T-helper 2 cell treated with Interferon-gamma antibody and Interleukin-4, amounts not matched to agents 5 μg/mL and 100 μg/mL, for 36 hours (primary cell): ENCODE measurements around the gene RD3L.

Experiments
- DNase-seq: peaks from one replicate; pipeline ENCODE4 v3.0.0; 2021; ENCODE audit warnings: low spot score
- H3K27ac Mint-ChIP-seq: one replicate; pipeline ENCODE4 v1.8.0; 2021; ENCODE audit warnings: mild to moderate bottlenecking, mixed read lengths
- H3K27me3 Mint-ChIP-seq: one replicate; pipeline ENCODE4 v1.8.0; 2021; ENCODE audit warnings: low read depth, mixed read lengths
- H3K36me3 Mint-ChIP-seq: one replicate; pipeline ENCODE4 v1.8.0; 2021; ENCODE audit warnings: low read depth, mixed read lengths
- H3K4me1 Mint-ChIP-seq: one replicate; pipeline ENCODE4 v1.8.0; 2021; ENCODE audit warnings: low read depth, mixed read lengths
- H3K4me3 Mint-ChIP-seq: one replicate; pipeline ENCODE4 v1.8.0; 2022; ENCODE audit warnings: mild to moderate bottlenecking, moderate library complexity, mixed read lengths
- H3K9me3 Mint-ChIP-seq: one replicate; pipeline ENCODE4 v1.8.0; 2021; ENCODE audit warnings: mixed read lengths

RD3L gene

DNA sequence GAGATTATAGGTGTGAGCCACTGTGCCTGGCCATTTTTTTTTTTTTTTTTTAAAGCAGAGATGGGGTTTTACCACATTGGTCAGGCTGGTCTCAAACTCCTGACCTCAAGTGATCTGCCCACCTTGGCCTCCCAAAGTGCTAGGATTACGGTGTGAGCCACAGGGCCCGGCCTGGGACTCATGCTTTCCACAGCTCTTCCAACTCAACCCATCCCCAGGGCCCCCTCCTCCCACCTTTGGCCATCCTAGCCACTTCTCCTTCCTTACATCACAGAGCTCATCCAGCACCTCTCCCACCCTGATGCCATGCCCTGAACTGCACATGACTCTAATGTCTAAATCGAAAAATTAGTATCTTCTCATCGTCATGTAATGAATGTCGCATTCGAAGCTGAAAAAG, 26.7 kb downstream of the RD3L start:
- peaks cover 5% of the 10 kb centered on the region for H3K4me1 Mint-ChIP-seq
- peaks cover 14% of the 10 kb centered on the region for H3K36me3 Mint-ChIP-seq
- H3K9me3 Mint-ChIP-seq, result no peaks in the 10 kb centered on the region
- no peak overlapping the region for H3K4me3 Mint-ChIP-seq
- no peak overlapping the region for H3K27ac Mint-ChIP-seq
- H3K27me3 Mint-ChIP-seq, result no peaks in the 10 kb centered on the region
- no peak for DNase-seq

DNA sequence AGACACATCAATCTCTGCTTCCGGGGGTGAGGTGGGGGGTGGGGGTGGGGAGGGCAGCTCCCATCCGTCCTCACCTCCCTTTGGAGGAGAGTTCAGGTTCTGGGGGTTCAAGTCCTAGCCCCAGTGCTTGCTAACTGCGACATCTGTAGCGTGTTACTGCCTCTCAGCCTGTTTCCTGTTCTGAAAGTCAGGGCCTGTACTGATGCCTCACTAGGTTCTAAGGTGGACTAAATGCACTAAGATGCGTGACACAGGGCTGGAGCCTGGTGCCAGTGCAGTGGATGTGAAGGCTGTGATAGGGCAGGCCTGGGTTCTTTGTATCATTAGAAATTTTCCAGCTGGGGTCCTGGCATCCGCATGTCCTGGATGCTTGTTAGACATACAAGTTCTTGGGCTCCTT, 31.3 kb downstream of the RD3L start:
- Mint-ChIP-seq H3K4me3 (no peak overlapping the region), H3K36me3 (peaks cover 17% of the 10 kb centered on the region), H3K4me1 (peaks cover 7% of the 10 kb centered on the region), H3K27ac (no peak overlapping the region), H3K9me3 (no peaks in the 10 kb centered on the region), H3K27me3 (no peaks in the 10 kb centered on the region)
- no peak for DNase-seq

DNA sequence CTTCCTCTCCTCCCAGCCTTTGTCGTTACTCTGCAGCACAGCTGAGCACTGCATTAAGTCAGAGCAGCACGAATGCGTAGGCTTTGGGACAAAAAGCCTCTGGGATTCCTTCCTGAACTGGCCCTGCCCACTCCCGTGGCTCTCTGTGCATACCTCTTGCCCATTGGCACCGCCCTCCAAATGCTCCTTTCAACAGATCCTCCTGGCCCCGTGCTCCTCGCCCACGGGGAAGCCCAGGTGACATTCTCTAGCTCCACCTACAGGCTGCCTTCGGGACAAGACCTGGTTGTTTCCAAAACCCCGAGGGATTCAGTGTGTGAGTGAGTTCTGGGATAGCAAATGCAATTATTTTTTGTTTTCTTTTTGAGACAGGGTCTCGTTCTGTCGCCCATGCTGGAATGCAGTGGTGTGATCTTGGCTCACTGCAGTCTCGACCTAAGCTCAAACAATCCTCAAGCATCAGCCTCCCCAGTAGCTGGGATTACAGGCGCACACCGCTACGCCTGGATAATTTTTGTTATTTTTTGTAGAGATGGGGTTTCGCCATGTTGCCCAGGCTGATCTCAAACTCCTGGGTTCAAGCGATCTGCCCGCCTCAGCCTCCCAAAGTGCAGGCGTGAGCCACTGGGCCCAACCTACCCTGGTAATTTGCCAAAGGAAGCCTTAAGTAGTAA, 31.9 kb downstream of the RD3L start:
- Mint-ChIP-seq H3K4me1 (peaks cover 6% of the 10 kb centered on the region), H3K27ac (peak overlapping the region; percentile 53)

GRCh38 chr14:103909531-103910261, 32.6 kb downstream of the RD3L start:
- no peak for DNase-seq
- Mint-ChIP-seq H3K27me3 (no peaks in the 10 kb centered on the region), H3K4me1 (peaks cover 6% of the 10 kb centered on the region), H3K36me3 (peaks cover 11% of the 10 kb centered on the region), H3K4me3 (no peak overlapping the region), H3K9me3 (no peaks in the 10 kb centered on the region), H3K27ac (no peak overlapping the region)

More for the DNA sequence above, 31.9 kb downstream of the RD3L start:
- DNase-seq, result peak; percentile 61
- H3K4me3 Mint-ChIP-seq, result peak overlapping the region; percentile 67
- no peaks in the 10 kb centered on the region for H3K9me3 Mint-ChIP-seq
- no peaks in the 10 kb centered on the region for H3K27me3 Mint-ChIP-seq
- H3K36me3 Mint-ChIP-seq, result peaks cover 14% of the 10 kb centered on the region

DNA sequence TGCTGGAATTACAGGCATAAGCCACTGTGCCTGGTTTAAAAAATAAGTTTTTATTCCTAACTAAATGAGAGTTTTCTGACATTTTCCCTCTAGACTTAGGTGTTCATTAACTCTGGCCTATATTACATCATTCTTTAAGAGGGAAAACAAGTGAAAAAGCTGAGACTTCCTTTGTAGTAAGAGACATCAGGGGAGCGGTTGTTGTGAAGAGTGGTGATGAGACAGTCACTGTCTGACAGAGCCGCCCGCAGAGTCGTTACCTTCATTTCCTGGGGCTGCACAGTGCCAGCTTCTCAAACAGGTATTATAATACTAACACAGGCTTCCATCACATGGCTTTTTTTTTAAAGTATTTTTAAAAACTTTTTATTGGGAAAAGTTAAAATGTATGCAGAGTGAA, 33.7 kb downstream of the RD3L start:
- DNase-seq, result no peak
- Mint-ChIP-seq H3K4me1 (peaks cover 6% of the 10 kb centered on the region), H3K4me3 (no peak overlapping the region), H3K36me3 (peaks cover 6% of the 10 kb centered on the region), H3K9me3 (no peaks in the 10 kb centered on the region), H3K27ac (peak overlapping the region; percentile 17), H3K27me3 (no peaks in the 10 kb centered on the region)

DNA sequence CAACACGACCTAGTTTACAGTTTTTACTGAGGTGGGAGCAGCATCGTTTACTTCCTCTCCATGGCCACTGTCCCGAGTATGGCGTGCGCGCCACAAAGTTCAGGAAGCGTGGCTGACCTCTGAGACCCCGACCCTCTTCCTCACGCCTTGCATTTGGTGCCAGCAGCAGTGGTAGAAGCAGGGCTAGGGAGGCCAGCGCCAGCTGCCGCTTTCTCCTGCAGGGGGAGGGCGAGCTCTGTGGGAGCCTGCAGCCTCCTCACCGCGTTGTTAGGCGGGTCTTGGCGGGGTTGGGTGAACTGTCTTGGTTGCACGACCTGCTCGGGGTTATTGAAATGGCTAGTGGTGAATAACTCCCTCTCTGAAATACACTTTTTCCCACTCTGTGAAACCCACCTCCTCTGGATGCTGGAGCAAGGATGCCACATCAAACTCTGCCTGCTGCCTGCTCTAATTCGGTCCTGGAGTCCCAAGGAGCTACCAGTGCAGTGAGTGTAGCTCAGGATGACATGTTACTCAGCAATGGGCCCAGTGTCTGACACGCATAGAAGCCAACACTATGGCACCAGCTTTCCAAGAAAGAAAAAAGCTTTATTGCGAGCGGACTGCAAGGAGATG, 36.4 kb downstream of the RD3L start:
- no peak overlapping the region for H3K27ac Mint-ChIP-seq
- no peak for DNase-seq
- H3K36me3 Mint-ChIP-seq, result peaks cover 5% of the 10 kb centered on the region
- H3K4me1 Mint-ChIP-seq, result peaks cover 8% of the 10 kb centered on the region
- H3K27me3 Mint-ChIP-seq, result no peaks in the 10 kb centered on the region
- no peaks in the 10 kb centered on the region for H3K9me3 Mint-ChIP-seq
- H3K4me3 Mint-ChIP-seq, result no peak overlapping the region

DNA sequence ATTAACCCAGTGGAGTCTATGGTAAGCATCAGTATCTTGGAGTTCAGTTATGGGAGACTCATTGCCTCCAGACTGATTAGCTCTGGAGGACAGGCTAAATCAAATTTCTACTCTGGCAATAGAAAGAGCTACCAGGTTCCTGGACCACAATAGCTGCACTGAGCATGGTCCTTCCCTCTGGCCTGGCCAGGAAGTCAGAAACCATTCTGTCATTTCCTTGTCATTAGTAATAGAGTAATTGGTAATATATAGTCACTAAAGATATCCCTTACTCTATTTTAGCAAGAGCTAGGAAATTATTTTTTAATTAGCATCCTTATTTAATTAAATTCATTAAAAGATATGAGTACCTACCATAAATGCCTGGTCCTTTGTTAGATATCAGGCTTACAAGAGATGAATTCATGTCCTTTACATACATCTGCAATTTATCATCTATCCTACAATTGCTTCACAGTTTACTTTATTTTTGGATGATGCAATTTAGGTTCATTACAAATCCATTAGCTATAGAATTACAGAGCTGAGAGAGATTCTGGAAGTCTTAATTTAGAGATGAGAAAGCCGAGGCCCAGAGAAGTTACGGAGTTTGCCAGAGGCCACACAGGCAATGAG, 37.7 kb downstream of the RD3L start:
- Mint-ChIP-seq H3K27me3 (no peaks in the 10 kb centered on the region), H3K4me1 (peaks cover 6% of the 10 kb centered on the region), H3K27ac (no peak overlapping the region), H3K36me3 (peaks cover under 1% of the 10 kb centered on the region), H3K9me3 (no peaks in the 10 kb centered on the region), H3K4me3 (no peak overlapping the region)
- DNase-seq, result no peak

- H3K27me3 Mint-ChIP-seq, result no peaks in the 10 kb centered on the region
- no peak overlapping the region for H3K27ac Mint-ChIP-seq
- H3K36me3 Mint-ChIP-seq, result no peaks in the 10 kb centered on the region
- peaks cover 5% of the 10 kb centered on the region for H3K4me1 Mint-ChIP-seq
- H3K4me3 Mint-ChIP-seq, result no peak overlapping the region
- H3K9me3 Mint-ChIP-seq, result peaks cover 5% of the 10 kb centered on the region
- no peak for DNase-seq
Measured at GRCh38 chr14:103899833-103900232, 42.5 kb downstream of the RD3L start.

GRCh38 chr14:103899316-103899715, 43.0 kb downstream of the RD3L start:
- no peak overlapping the region for H3K27ac Mint-ChIP-seq
- no peaks in the 10 kb centered on the region for H3K36me3 Mint-ChIP-seq
- no peaks in the 10 kb centered on the region for H3K27me3 Mint-ChIP-seq
- DNase-seq, result no peak
- peaks cover 5% of the 10 kb centered on the region for H3K9me3 Mint-ChIP-seq
- no peak overlapping the region for H3K4me3 Mint-ChIP-seq
- peaks cover 5% of the 10 kb centered on the region for H3K4me1 Mint-ChIP-seq

GRCh38 chr14:103898711-103899110, 43.6 kb downstream of the RD3L start:
- Mint-ChIP-seq H3K4me1 (peaks cover 5% of the 10 kb centered on the region), H3K27ac (no peak overlapping the region), H3K9me3 (peaks cover 5% of the 10 kb centered on the region), H3K27me3 (no peaks in the 10 kb centered on the region), H3K36me3 (no peaks in the 10 kb centered on the region), H3K4me3 (no peak overlapping the region)
- DNase-seq, result no peak

DNA sequence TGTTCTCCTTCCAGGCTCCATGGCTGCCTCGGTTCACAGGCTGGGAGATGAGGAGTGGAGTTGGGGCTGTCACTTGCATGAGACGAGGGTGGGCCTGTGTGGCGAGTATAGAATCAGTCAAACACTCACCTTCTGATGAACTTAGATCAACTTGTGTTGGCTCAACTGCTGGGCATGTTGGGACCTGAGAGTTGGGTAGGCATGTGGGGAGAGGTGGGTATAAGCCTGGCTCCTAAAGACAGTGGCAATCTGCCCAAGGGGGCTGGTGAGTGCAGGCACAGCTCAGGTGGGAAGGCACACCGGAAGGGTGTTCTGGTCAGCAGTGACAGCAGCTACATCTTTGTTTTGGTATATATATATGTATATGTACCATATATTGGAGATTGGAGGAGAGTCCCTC, 44.1 kb downstream of the RD3L start:
- H3K4me1 Mint-ChIP-seq, result peaks cover 5% of the 10 kb centered on the region
- no peak for DNase-seq
- H3K4me3 Mint-ChIP-seq, result no peak overlapping the region
- no peaks in the 10 kb centered on the region for H3K27me3 Mint-ChIP-seq
- peaks cover 5% of the 10 kb centered on the region for H3K9me3 Mint-ChIP-seq
- no peaks in the 10 kb centered on the region for H3K36me3 Mint-ChIP-seq
- H3K27ac Mint-ChIP-seq, result no peak overlapping the region

DNA sequence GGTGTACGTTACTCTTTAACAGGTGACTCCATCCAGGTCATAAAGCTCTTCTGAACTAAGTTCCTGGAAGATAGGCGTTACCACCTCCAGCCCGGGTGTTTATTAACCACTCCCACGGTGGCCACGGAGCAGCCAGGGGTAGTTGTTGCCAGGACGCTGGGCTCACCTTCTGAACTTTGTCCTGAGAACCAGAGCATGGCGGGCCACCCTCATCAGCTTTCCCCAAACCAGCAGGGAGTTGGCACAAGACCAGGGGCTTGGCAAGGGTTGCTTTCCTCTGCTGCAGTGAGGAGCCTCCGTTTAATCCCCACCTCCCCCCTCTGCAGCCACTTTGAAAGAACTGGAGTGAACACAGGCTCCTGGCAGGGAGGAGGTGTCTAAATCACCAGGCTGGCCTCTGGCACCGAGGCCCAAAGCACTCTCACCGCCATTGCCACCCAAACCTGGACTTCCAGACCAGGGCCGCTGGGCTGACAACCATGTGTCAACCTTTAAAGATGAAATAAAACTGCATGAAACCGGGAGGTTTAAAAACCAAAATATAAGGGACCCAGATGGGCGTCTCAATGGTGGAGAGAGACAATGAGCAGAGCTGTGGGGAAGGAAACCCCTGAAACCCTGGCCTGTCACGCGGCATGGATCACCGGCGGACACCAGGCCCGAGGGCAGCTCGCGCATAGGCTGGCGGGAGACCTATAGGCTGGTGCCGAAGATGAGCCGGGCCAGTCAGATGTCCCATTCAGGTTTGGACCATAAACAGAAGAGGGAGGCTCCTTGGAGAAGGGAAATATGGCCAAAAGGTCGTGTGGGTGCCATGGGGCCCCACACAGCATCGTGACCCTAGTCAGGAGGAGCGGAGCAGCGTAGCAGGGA, 45.0 kb downstream of the RD3L start:
- no peak for DNase-seq
- Mint-ChIP-seq H3K27ac (no peak overlapping the region), H3K36me3 (no peaks in the 10 kb centered on the region), H3K27me3 (no peaks in the 10 kb centered on the region), H3K4me3 (no peak overlapping the region), H3K9me3 (peaks cover 5% of the 10 kb centered on the region), H3K4me1 (peaks cover 5% of the 10 kb centered on the region)

GRCh38 chr14:103896578-103896977, 45.8 kb downstream of the RD3L start:
- no peak overlapping the region for H3K4me3 Mint-ChIP-seq
- no peaks in the 10 kb centered on the region for H3K36me3 Mint-ChIP-seq
- H3K9me3 Mint-ChIP-seq, result peaks cover 5% of the 10 kb centered on the region
- DNase-seq, result no peak
- H3K27ac Mint-ChIP-seq, result no peak overlapping the region
- no peaks in the 10 kb centered on the region for H3K27me3 Mint-ChIP-seq
- H3K4me1 Mint-ChIP-seq, result peaks cover 5% of the 10 kb centered on the region
